Peyer's patch (tissue), 4 donors: Measurements from ENCODE around the gene ACOD1. TPM values are rescaled to one million over a fixed set of nuclear protein-coding genes. Genes with fewer than 3 reads are reported as not detected.

ENCODE experiments used
- DNase-seq, 3 donors: peaks; one replicate each; pipeline ENCODE4 v3.0.0-alpha.2; 2017 to 2019
- H3K27ac ChIP-seq, 4 donors: fragments of 200-600 bp; sonication (generic); one replicate each; pipeline ENCODE4 v1.5.1; 2016 to 2019
- H3K27me3 ChIP-seq, 2 donors: fragments of 200-600 bp; sonication (generic); one replicate each; pipeline ENCODE4 v1.5.1; 2019
- H3K36me3 ChIP-seq, 3 donors: fragments of 200-600 bp; sonication (generic); one replicate each; pipeline ENCODE4 v1.5.1; 2016 to 2019
- H3K4me1 ChIP-seq, 4 donors: fragments of 200-600 bp; sonication (generic); one replicate each; pipeline ENCODE4 v1.5.1; 2016 to 2019
- H3K4me3 ChIP-seq, 4 donors: fragments of 200-600 bp; sonication (generic); 1 replicate in 3 of 4; 2 replicates in 1 of 4; pipeline ENCODE4 v1.5.1; 2016 to 2019; ENCODE audit warnings: mild to moderate bottlenecking in 1 of 4
- H3K9me3 ChIP-seq, 4 donors: fragments of 200-600 bp; sonication (generic); one replicate each; pipeline ENCODE4 v1.5.1; 2016 to 2019; ENCODE audit warnings: mild to moderate bottlenecking in 1 of 4
- CTCF ChIP-seq, 6 experiments: fragments of 450-650 bp in 4 of 6; fragments of 200-600 bp in 2 of 6; sonication (generic) in 1 of 6; IDR thresholded peaks; one replicate each; pipeline ENCODE4 v1.5.1; 2017 to 2019; ENCODE audit warnings: antibody characterized with exemption in 6 of 6, mild to moderate bottlenecking in 3 of 6, moderate library complexity in 1 of 6
- POLR2A ChIP-seq, 2 donors: fragments of 450-650 bp; IDR thresholded peaks; one replicate each; pipeline ENCODE4 v1.5.1; 2017; ENCODE audit warnings: antibody characterized with exemption in 2 of 2, mild to moderate bottlenecking in 2 of 2, moderate library complexity in 2 of 2
- total RNA-seq, 4 donors: library from RNA; depleted of rRNA; stranded (reverse); fragments of >200 nt; gene quantifications; one replicate each; pipeline ENCODE4 v1.1.0, GENCODE V29; 2016

The ACOD1 gene
- total RNA-seq, 4 donors from 2014 or later = not detected

- H3K36me3 ChIP-seq = no peaks in the 10 kb centered on the region
- no peaks in the 10 kb centered on the region for H3K9me3 ChIP-seq
- no peaks in the 10 kb centered on the region for H3K4me1 ChIP-seq
- DNase-seq = no peak
- no peak for TF ChIP-seq POLR2A (IDR thresholded peaks at IDR 0.05)
- no peak for TF ChIP-seq CTCF (IDR thresholded peaks at IDR 0.05)
- H3K27me3 ChIP-seq = no peaks in the 10 kb centered on the region
- H3K27ac ChIP-seq = no peak overlapping the region
- H3K4me3 ChIP-seq = no peak overlapping the region
Observed at GRCh38 chr13:76929320-76929719, 19.0 kb upstream of the ACOD1 start.

GRCh38 chr13:76929851-76930374 lies 18.4 kb upstream of the ACOD1 start:
- no peaks in the 10 kb centered on the region for H3K9me3 ChIP-seq
- no peak for DNase-seq
- no peaks in the 10 kb centered on the region for H3K4me1 ChIP-seq
- H3K36me3 ChIP-seq = no peaks in the 10 kb centered on the region
- H3K27ac ChIP-seq = no peak overlapping the region
- no peak for TF ChIP-seq CTCF (IDR thresholded peaks at IDR 0.05)
- TF ChIP-seq POLR2A (IDR thresholded peaks at IDR 0.05) = no peak
- H3K27me3 ChIP-seq = no peaks in the 10 kb centered on the region
- H3K4me3 ChIP-seq = no peak overlapping the region

DNA sequence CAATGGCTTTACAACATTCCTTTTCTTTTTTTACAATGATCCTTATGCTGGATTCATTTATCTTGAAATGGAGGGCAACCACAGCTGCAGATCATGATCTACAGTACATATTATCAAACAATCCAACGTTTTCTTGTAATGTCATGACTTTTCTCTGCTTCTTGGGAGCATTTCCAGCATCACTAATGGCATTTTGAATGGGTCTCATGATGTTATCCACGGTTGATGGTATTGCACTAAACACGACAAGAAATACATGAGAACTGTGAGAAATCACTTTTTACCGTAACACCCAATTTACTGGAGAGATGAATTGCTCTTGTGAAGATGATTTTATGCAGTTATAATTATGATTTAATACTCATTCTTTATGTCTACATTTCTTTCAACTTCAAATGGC lies 16.2 kb upstream of the ACOD1 start:
- H3K4me3 ChIP-seq = no peak overlapping the region
- no peaks in the 10 kb centered on the region for H3K4me1 ChIP-seq
- DNase-seq = no peak
- H3K27me3 ChIP-seq = no peaks in the 10 kb centered on the region
- H3K27ac ChIP-seq = no peak overlapping the region
- H3K9me3 ChIP-seq = no peaks in the 10 kb centered on the region
- no peaks in the 10 kb centered on the region for H3K36me3 ChIP-seq
- no peak for TF ChIP-seq CTCF (IDR thresholded peaks at IDR 0.05)
- TF ChIP-seq POLR2A (IDR thresholded peaks at IDR 0.05) = no peak

DNA sequence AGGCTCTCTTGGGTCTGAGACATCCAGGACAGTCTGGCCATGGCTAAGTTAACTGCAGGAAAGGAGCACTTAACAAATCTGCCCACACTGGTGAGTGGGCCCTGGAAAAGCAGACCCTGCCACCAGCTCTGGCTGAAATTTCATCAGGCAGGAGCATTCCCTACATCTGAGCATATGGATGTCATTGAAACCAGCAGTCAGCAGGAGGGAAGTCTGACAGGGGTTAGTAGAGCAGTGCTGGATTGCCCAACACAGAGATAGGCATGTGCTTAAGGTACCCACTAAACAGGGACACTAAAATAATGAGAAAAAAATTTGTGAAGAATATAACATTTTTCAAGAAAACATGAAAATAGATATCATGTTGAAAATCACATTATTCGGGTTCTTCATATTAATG lies 13.6 kb upstream of the ACOD1 start:
- Histone ChIP-seq H3K9me3 (no peaks in the 10 kb centered on the region), H3K4me1 (no peaks in the 10 kb centered on the region), H3K27me3 (no peaks in the 10 kb centered on the region), H3K36me3 (no peaks in the 10 kb centered on the region), H3K27ac (no peak overlapping the region), H3K4me3 (no peak overlapping the region)
- TF ChIP-seq POLR2A (IDR thresholded peaks at IDR 0.05) (no peak), CTCF (IDR thresholded peaks at IDR 0.05) (no peak)
- no peak for DNase-seq

GRCh38 chr13:76936763-76937162 lies 11.5 kb upstream of the ACOD1 start:
- Histone ChIP-seq H3K4me3 (no peak overlapping the region), H3K9me3 (no peaks in the 10 kb centered on the region), H3K27me3 (no peaks in the 10 kb centered on the region), H3K4me1 (no peaks in the 10 kb centered on the region), H3K36me3 (no peaks in the 10 kb centered on the region), H3K27ac (no peak overlapping the region)
- DNase-seq = no peak
- no peak for TF ChIP-seq CTCF (IDR thresholded peaks at IDR 0.05)
- no peak for TF ChIP-seq POLR2A (IDR thresholded peaks at IDR 0.05)

- Histone ChIP-seq H3K36me3 (no peaks in the 10 kb centered on the region), H3K4me1 (no peaks in the 10 kb centered on the region), H3K9me3 (no peaks in the 10 kb centered on the region), H3K27ac (no peak overlapping the region), H3K4me3 (no peak overlapping the region), H3K27me3 (no peaks in the 10 kb centered on the region)
- DNase-seq = no peak
- TF ChIP-seq POLR2A (IDR thresholded peaks at IDR 0.05) (no peak), CTCF (IDR thresholded peaks at IDR 0.05) (no peak)
Observed at GRCh38 chr13:76937281-76937820, 11.0 kb upstream of the ACOD1 start.
